ENCODE results near the gene C4orf50.

Gene C4orf50

DNA sequence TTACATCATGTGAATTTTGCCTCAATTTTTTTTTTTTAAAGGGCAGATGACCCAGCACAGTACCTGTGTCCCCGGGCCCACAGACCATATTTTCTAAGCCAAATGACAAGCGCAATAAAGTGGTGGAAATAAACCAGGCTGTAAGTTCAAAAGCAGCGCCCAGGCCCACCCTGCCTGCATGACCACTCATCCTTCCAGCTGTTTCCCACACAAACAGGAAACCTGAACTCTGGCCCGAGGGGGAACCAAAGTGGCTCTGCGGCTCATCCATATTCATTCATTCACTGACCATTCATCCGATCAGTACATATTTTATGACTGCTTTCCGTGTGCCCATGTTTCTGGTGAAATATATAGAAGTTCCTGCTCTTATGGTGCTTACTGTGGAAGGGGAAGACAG, 91.6 kb downstream of the C4orf50 start:
- no peak for DNase-seq (ENCODE audit: low read depth)
- no peak overlapping the region for H3K4me3 ChIP-seq (ENCODE audit: low read depth, low read length)
- TF ChIP-seq, protein P1, sequence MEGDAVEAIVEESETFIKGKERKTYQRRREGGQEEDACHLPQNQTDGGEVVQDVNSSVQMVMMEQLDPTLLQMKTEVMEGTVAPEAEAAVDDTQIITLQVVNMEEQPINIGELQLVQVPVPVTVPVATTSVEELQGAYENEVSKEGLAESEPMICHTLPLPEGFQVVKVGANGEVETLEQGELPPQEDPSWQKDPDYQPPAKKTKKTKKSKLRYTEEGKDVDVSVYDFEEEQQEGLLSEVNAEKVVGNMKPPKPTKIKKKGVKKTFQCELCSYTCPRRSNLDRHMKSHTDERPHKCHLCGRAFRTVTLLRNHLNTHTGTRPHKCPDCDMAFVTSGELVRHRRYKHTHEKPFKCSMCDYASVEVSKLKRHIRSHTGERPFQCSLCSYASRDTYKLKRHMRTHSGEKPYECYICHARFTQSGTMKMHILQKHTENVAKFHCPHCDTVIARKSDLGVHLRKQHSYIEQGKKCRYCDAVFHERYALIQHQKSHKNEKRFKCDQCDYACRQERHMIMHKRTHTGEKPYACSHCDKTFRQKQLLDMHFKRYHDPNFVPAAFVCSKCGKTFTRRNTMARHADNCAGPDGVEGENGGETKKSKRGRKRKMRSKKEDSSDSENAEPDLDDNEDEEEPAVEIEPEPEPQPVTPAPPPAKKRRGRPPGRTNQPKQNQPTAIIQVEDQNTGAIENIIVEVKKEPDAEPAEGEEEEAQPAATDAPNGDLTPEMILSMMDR (IDR thresholded peaks at IDR 0.05; ENCODE audit: low read depth, low read length, missing control alignments) = no peak

DNA sequence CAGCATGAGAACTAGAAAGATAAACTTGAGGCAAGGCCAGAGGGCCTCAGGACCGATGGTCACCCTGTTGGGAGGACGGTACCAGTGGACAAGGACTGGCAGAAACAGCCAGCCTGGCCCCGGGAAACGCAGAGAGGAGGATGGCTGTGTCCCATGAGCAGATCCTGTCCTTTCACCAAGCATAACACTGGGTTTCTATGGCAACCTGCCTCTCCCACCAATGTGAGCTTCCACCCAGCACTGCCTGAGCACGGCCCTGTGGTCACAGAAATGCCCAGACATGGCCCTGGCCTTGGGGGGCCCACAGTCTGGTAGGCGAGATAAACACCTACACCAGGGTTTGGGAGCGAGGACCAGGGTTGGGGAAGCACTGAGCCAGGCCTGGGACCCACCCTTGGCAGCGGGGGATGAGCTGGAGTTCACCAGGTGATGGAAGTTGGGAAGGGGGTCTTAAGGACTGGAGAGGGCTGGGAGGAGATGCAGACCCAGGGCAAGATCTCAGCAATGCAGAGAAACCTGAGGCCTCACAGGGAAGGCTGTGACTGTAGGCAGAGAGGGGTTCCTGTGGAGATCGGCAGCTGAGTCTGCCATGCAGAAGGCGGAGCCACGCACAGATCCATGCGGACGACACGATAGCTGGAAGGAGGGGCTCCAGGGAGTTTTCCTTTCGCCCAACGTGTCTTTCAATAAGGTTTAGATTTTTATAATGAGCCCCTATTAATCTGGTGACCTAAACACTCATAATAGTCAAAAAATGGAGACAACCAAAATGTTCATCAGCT, 92.6 kb downstream of the C4orf50 start:
- no peak for DNase-seq (ENCODE audit: low read depth)
- TF ChIP-seq, protein P1 (IDR thresholded peaks at IDR 0.05; ENCODE audit: low read depth, low read length, missing control alignments) = no peak
- H3K4me3 ChIP-seq (ENCODE audit: low read depth, low read length) = no peak overlapping the region

DNA sequence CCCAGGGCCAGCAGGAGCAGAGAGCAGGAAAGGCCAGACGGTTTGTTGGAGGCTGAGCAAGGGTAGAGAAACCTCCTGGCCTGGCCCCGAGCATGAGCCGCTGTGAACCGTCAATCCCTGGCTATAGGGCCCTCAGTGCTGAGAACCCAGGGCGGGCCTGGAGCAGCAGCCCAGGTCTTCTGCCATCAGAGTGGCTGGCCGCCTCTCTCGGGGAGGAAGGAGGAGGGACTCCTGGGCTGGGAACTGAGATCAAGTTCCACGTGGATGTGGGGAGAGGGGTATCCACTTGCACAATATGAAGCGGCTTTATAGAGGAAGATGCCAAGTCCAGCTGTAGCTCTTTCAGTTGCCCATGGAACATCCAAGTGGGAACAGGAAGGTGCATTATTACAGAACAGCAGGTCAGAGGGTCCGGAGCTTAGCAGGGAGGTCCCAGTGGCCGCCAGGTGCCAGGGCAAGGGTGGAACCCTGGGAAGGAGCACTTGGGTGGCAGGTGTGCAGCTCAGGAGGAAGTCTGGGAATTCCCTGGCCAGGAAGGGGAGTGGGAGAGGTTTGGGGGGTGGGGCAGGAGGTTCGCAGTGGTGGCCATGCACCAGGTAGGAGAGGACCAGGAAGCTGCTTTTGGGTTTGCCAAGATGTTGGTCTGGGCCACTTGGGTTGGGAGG, 93.6 kb downstream of the C4orf50 start:
- H3K4me3 ChIP-seq (ENCODE audit: low read depth, low read length) = no peak overlapping the region
- no peak for DNase-seq (ENCODE audit: low read depth)
- TF ChIP-seq, protein P1 (IDR thresholded peaks at IDR 0.05; ENCODE audit: low read depth, low read length, missing control alignments) = no peak

DNA sequence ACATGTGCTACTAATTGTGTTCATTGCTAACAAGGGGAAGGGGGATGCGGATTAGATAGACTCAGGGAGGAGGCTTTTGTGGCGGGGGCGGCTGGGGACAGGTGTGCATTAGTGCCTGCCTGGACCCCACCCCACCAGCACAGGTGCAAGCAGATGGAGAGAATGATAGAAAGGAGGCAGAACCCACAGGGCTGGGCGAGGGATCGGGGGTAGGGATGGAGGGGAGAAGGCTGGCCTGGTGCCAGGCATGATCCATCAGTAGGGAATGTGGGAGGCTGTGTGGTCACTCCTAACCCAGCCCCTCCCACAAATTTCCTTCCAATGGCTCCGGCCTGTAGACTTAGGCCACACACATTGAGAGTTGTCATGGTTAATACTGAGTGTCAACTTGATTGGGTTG, 94.9 kb downstream of the C4orf50 start:
- DNase-seq (ENCODE audit: low read depth) = no peak

DNA sequence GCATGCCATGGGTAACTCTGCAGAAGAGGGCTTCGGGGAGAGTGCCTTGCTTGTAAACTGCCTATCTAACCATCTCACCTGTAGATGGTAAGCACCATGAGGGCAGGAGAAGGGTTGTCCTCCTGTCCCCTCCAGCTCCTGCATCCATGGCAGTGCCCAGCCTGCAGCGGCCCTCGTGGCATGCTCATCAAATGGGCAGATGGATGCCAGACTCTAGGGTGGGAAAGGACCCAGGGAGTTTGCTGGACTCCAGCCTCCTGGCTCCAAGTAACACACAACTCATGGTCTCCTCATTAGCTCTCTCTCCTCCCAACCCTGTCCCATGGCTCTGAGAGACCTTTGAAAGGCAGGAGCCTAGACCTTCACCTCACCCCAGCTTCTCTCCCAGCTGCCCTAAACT, 95.7 kb downstream of the C4orf50 start:
- no peak overlapping the region for H3K4me3 ChIP-seq (ENCODE audit: low read depth, low read length)
- TF ChIP-seq, protein P1 (IDR thresholded peaks at IDR 0.05; ENCODE audit: low read depth, low read length, missing control alignments) = no peak
- DNase-seq (ENCODE audit: low read depth) = no peak

More for the DNA sequence above, 94.9 kb downstream of the C4orf50 start:
- H3K4me3 ChIP-seq (ENCODE audit: low read depth, low read length) = no peak overlapping the region
- TF ChIP-seq, protein P1 (IDR thresholded peaks at IDR 0.05; ENCODE audit: low read depth, low read length, missing control alignments) = no peak

DNA sequence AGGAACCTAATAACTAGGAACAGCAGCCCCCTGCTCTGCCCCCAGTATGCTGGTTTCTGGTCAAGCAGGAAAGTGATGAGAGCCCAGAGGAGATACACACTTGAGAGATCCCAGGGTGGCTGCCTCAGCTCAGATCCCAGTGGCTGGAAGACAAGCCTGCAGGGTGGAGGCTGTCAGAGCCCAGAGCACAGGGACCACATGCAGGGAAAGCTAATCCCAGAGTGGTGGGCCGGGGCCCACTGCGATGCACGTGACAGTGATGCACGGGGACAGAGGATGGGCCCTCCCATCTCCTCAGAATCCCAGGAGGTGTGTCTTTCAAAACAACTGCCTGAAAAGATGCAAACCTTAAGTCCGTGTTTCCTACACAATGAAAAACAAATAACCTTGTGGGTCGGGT, 96.2 kb downstream of the C4orf50 start:
- TF ChIP-seq, protein P1 (IDR thresholded peaks at IDR 0.05; ENCODE audit: low read depth, low read length, missing control alignments) = no peak
- no peak overlapping the region for H3K4me3 ChIP-seq (ENCODE audit: low read depth, low read length)

More for the DNA sequence above, 96.2 kb downstream of the C4orf50 start:
- DNase-seq (ENCODE audit: low read depth) = no peak

All from GM12864 (cell line).